H1 (cell line): ENCODE data around the gene COL28A1.

ENCODE experiments used
- CREB1 ChIP-seq: IDR thresholded peaks from 2 replicates; pipeline ENCODE4 v1.6.1; 2012; ENCODE audit warnings: inconsistent platforms
- CTCF ChIP-seq, 3 experiments: IDR thresholded peaks; 1 replicate in 2 of 3; 2 replicates in 1 of 3; pipeline versions ENCODE4 v1.5.1 to v1.6.1; 2011; ENCODE audit warnings: low read length in 3 of 3, mild to moderate bottlenecking in 3 of 3, inconsistent platforms in 2 of 3, low read depth in 1 of 3, moderate library complexity in 1 of 3; ENCODE audit not compliant: insufficient read depth in 1 of 3; ENCODE audit errors: control extremely low read depth in 1 of 3
- EZH2 ChIP-seq: fragments of 200-600 bp; sonication (generic); IDR thresholded peaks from 2 replicates; pipeline ENCODE4 v1.7.1; 2012; ENCODE audit warnings: low read depth, mild to moderate bottlenecking, moderate library complexity, low read length, inconsistent platforms; ENCODE audit not compliant: severe bottlenecking
- GABPA ChIP-seq: IDR thresholded peaks from 2 replicates; pipeline ENCODE4 v1.6.1; 2011; ENCODE audit warnings: mild to moderate bottlenecking, low read length, moderate library complexity, borderline replicate concordance; ENCODE audit not compliant: insufficient read depth
- RAD21 ChIP-seq, 2 experiments: IDR thresholded peaks in 1 of 2; conservative IDR thresholded peaks in 1 of 2; 2 replicates each; pipeline ENCODE4 v1.6.1; 2011; ENCODE audit warnings: low read depth in 2 of 2, low read length in 2 of 2, improper control_type of control experiment in 1 of 2, inconsistent platforms in 1 of 2, mild to moderate bottlenecking in 1 of 2, moderate library complexity in 1 of 2
- TBP ChIP-seq: IDR thresholded peaks from 2 replicates; pipeline ENCODE4 v1.6.1; 2011; ENCODE audit warnings: low read depth, low read length, improper control_type of control experiment

- TF ChIP-seq EZH2 (no peak), TBP (no peak), GABPA (no peak), CREB1 (no peak), CTCF (IDR thresholded peaks at IDR 0.05; ENCODE audit: control extremely low read depth in 1 of 3, insufficient read depth in 1 of 3, low read depth in 1 of 3, low read length in 3 of 3) (no peak), RAD21 (IDR thresholded peaks at IDR 0.05 in 1 of 2, conservative IDR thresholded peaks at IDR 0.05 in 1 of 2; ENCODE audit: low read depth in 2 of 2, low read length in 2 of 2) (no peak)
Observed at GRCh38 chr7:7449055-7449454, 86.6 kb downstream of the COL28A1 start.
